Measurements from ENCODE around the gene ZNF681. TPM values are rescaled to one million over a fixed set of nuclear protein-coding genes. Genes with fewer than 3 reads are reported as not detected.

The ZNF681 gene
- 2.9 and 12.2 TPM in 2 replicates for total RNA-seq (2011; cell fraction: chromatin; rRNA removed; ENCODE audit: low replicate concordance)
- total RNA-seq (2011; cell fraction: nucleolus; rRNA removed): 2.3 and 3.0 TPM in 2 replicates
- 5.2 and 8.5 TPM in 2 replicates for total RNA-seq (2011; cell fraction: nucleoplasm; rRNA removed)
- total RNA-seq (2014; rRNA removed) (2.8 and 4.1 TPM in 2 replicates), total RNA-seq (2014; rRNA removed; fragmentation: Illumina TruSeq; extraction: Trizol) (8.6 and 10.6 TPM in 2 replicates), total RNA-seq (2015; rRNA removed; fragmentation: Illumina TruSeq; extraction: Trizol) (7.4 TPM in 2 replicates), total RNA-seq (2021) (4.1 and 5.1 TPM in 2 replicates), polyA plus RNA-seq (2011; rRNA removed) (4.7 and 5.8 TPM in 2 replicates), polyA plus RNA-seq (2014; fragmentation: Illumina TruSeq; extraction: Trizol) (4.9 and 6.7 TPM in 2 replicates), polyA plus RNA-seq (2014; fragmentation: Nextera tagmentation; extraction: Ambion mirVana) (1 to 10 TPM; 3.0 to 3.1 TPM), polyA plus RNA-seq (2014; rRNA removed) (3.1 and 4.9 TPM in 2 replicates), polyA minus RNA-seq (2011; rRNA and poly(A)+ RNA removed) (7.3 and 10.7 TPM in 2 replicates), Bru-seq, nascent RNA (percentile 76 among the genes with signal in this experiment), BruChase-seq, experiment 1, labeled RNA remaining after a 2-hour chase (percentile 74 among the genes with signal in this experiment), BruChase-seq, experiment 2, labeled RNA remaining after a 6-hour chase (percentile 71 among the genes with signal in this experiment)
- polyA plus RNA-seq (2011; cell fraction: cytosol; rRNA removed): 1.1 and 3.2 TPM in 2 replicates
- polyA plus RNA-seq (2011; cell fraction: nucleus; rRNA removed): 2.3 and 3.2 TPM in 2 replicates
- 2.5 and 4.4 TPM in 2 replicates for polyA plus RNA-seq (2012)
- polyA minus RNA-seq (2011; cell fraction: cytosol; rRNA and poly(A)+ RNA removed): 2.8 and 4.5 TPM in 2 replicates
- 2.3 and 4.2 TPM in 2 replicates for polyA minus RNA-seq (2011; cell fraction: nucleus; rRNA and poly(A)+ RNA removed)
- long read RNA-seq, experiment 1, full-length matches to known transcripts: 6 of 24 reads
- long read RNA-seq, experiment 1, partial matches to known transcripts: 0 of 24 reads
- long read RNA-seq, experiment 1, other reads (novel, unspliced or antisense): 18 of 24 reads
- long read RNA-seq, experiment 2, partial matches to known transcripts: 0 of 7 reads
- long read RNA-seq, experiment 2, other reads (novel, unspliced or antisense): 7 of 7 reads
- long read RNA-seq, experiment 3, full-length matches to known transcripts: 3 of 6 reads
- long read RNA-seq, experiment 3, partial matches to known transcripts: 0 of 6 reads
- long read RNA-seq, experiment 3, other reads (novel, unspliced or antisense): 3 of 6 reads

DNA sequence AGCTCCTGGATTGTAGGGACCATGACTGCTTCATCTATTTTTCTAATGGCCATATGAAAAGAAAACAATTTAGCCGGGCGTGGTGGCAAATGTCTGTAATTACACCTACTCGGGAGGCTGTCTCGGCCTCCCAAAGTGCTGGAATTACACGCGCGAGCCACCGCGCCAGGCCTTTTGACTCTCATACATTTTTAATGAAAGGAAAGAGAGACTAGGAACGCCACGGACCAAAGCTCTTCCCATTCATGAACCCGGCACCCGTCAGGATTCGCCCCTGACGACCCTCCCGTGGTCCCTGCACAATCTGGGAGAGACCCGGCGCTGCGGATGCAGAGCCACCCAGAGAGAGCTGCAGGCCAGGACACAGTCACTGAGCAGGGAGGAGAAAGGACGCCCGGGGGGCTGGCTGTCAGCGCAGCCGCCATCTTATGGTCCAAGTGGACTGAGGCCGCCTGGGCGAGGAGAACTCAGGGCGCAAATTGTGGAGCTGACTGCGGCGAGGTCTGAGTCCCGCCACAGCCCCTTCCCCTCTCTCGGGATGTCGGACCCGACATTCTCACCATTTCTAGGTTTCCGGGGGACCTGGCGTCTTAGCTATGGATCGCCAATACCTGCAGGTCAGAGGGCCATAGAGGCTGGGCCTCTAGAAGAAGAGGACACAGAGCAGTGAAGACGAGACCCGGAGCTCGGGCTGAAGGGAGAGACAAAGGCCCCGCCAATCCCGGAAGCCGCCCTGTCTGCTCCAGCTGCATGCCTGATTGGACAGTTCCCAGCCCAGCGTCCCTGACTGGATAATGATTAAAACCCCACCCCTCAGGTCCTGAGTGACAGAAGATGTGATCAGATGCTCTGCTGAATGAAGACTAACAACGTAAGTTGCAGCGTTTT, at the start of gene ZNF681:
Gene ZNF681 (minus strand): TSS at position 705 of the 888 bp plus-strand sequence. CDS start 142 bp downstream, at position 563.
- ATAC-seq: peak; percentile 92
- peak within 1 kb of the TSS; percentile 86 to 98 for H3K9ac ChIP-seq (ENCODE audit: insufficient read depth in 1 of 2, low read depth in 2 of 2, low read length in 2 of 2)
- H3K4me1 ChIP-seq (replicated peaks in 1 of 2; ENCODE audit: control insufficient read depth in 2 of 2, insufficient read depth in 2 of 2, low read length in 2 of 2): peaks cover 0 to 12% of the 10 kb centered on the region in 2 experiments; a peak in 3 of 5 replicates
- H3K79me2 ChIP-seq (ENCODE audit: control insufficient read depth, insufficient read depth, low read length): peaks cover 30% of the 10 kb centered on the region
- H3K4me3 ChIP-seq: peak within 1 kb of the TSS; percentile 63
- peak; percentile 82 to 95 (median 87) for DNase-seq (ENCODE audit: extremely low read depth in 1 of 4, low spot score in 3 of 4)
- H3K27me3 ChIP-seq (ENCODE audit: control insufficient read depth in 2 of 2, insufficient read depth in 2 of 2, low read length in 2 of 2): no peaks in the 10 kb centered on the region
- ChIA-PET POLR2A (interaction anchor here (0.5 to 1.4 kb wide), 10 partner anchors 10 to 275 kb away, joined by 3 to 5 read pairs (median 3); partner anchors contain the start of genes ZNF675 and ZNF726), CTCF (ENCODE audit: low intra/inter-chr PET ratio) (no interaction called here)
- no peaks in the 10 kb centered on the region; the same call in none of the 2 replicates for H3K9me3 ChIP-seq (replicated peaks; ENCODE audit: control insufficient read depth, insufficient read depth, low read depth, low read length)
- FAIRE-seq: peak; percentile 95
- H3K4me2 ChIP-seq (ENCODE audit: insufficient read depth, low read length): peak within 1 kb of the TSS; percentile 86
- intact Hi-C loops (cut with micrococcal nuclease): no loop called here
- in situ Hi-C loops (cut with MboI): loop anchor here (10.0 kb wide), 1 partner anchor 74 kb away; the partner anchor contains the start of gene ZNF675
- BruUV-seq (replicated peaks): no TSS peak
- peak within 1 kb of the TSS; percentile 96 for H2AFZ ChIP-seq (ENCODE audit: low read depth, low read length)
- under 1% methylated on average over 42 of the region's 44 CpGs for WGBS (ENCODE audit: insufficient coverage, low coverage, missing lambda C conversion rate)
- H3K36me3 ChIP-seq (ENCODE audit: control insufficient read depth, insufficient read depth, low read length): peaks cover 11% of the 10 kb centered on the region; the same call in 2 of the 3 replicates
- no peaks in the 10 kb centered on the region for H3K9me1 ChIP-seq (ENCODE audit: control insufficient read depth, insufficient read depth, low read length)
- no peaks in the 10 kb centered on the region for H4K20me1 ChIP-seq (replicated peaks; ENCODE audit: control insufficient read depth, insufficient read depth, low read length)
- H3K27ac ChIP-seq (ENCODE audit: extremely low read depth, low read depth, low read length): peak within 1 kb of the TSS; percentile 87
- TF ChIP-seq CBX3 (IDR thresholded peaks at IDR 0.05; ENCODE audit: borderline replicate concordance in 1 of 2, low read length in 2 of 2) (peak in 1 of 2 experiments; percentile 37; a peak in 1 of 3 replicates), GATAD2A (IDR thresholded peaks at IDR 0.05) (no peak), NFRKB (IDR thresholded peaks at IDR 0.05; ENCODE audit: low read depth) (peak; percentile 89), ATF7 (IDR thresholded peaks at IDR 0.05) (peak; percentile 39; the same call in 1 of the 2 replicates), NR2C2 (CRISPR knock-in tag; IDR thresholded peaks at IDR 0.05) (no peak), NR2C2 (tag; IDR thresholded peaks at IDR 0.05) (peak; percentile 62), CBX8 (IDR thresholded peaks at IDR 0.05; ENCODE audit: borderline replicate concordance, extremely low read depth, low read depth, low read length, poor library complexity, severe bottlenecking) (no peak), BRD4 (IDR thresholded peaks at IDR 0.05) (peak; percentile 59; the same call in 1 of the 2 replicates), STAT5B (CRISPR knock-in tag; IDR thresholded peaks at IDR 0.05) (no peak), NCOA1 (IDR thresholded peaks at IDR 0.05; ENCODE audit: low read depth) (peak; percentile 19; the same call in 1 of the 2 replicates), TAF9B (IDR thresholded peaks at IDR 0.05; ENCODE audit: partially characterized antibody) (peak; percentile 77)
- TF ChIP-seq, protein P1, sequence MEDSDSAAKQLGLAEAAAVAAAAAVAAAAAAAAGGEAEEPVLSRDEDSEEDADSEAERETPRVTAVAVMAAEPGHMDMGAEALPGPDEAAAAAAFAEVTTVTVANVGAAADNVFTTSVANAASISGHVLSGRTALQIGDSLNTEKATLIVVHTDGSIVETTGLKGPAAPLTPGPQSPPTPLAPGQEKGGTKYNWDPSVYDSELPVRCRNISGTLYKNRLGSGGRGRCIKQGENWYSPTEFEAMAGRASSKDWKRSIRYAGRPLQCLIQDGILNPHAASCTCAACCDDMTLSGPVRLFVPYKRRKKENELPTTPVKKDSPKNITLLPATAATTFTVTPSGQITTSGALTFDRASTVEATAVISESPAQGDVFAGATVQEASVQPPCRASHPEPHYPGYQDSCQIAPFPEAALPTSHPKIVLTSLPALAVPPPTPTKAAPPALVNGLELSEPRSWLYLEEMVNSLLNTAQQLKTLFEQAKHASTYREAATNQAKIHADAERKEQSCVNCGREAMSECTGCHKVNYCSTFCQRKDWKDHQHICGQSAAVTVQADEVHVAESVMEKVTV (CRISPR knock-in tag; IDR thresholded peaks at IDR 0.05): no peak
- TF ChIP-seq, protein P2, sequence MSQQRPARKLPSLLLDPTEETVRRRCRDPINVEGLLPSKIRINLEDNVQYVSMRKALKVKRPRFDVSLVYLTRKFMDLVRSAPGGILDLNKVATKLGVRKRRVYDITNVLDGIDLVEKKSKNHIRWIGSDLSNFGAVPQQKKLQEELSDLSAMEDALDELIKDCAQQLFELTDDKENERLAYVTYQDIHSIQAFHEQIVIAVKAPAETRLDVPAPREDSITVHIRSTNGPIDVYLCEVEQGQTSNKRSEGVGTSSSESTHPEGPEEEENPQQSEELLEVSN (IDR thresholded peaks at IDR 0.05; ENCODE audit: borderline replicate concordance in 1 of 2, extremely low read depth in 1 of 2, insufficient read depth in 1 of 2, insufficient read length in 1 of 2, low read depth in 1 of 2, low read length in 1 of 2, poor library complexity in 1 of 2, severe bottlenecking in 1 of 2): peak in 1 of 2 experiments; percentile 26
